GM19035 (cell line): ENCODE measurements around the gene ASAP2.

Source experiments
- ATAC-seq: cut with Tn5 transposase; IDR thresholded peaks from one replicate; pipeline ENCODE4 v1.9.1; 2021; ENCODE audit not compliant: unreplicated experiment

ASAP2 gene

DNA sequence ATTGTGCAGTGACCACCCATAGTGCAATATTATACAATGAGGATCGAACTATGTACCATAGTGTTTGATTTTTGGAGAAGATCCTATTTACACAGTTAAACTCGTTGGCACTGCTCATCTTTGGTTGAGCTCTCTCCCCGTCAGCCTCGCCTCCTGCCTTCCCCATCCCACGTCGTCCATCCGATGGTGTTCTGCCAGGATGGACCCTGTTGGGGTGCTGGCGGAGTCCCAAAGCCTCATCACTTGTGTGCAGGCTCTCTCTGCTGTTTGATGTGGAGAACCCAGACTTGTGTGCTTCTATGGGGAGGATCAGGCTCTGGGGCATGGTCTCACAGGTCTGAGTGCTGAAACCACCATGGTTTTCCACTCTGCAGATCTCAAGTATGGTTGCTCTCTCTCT lies 131.3 kb downstream of the ASAP2 start:
- ATAC-seq, result no peak

DNA sequence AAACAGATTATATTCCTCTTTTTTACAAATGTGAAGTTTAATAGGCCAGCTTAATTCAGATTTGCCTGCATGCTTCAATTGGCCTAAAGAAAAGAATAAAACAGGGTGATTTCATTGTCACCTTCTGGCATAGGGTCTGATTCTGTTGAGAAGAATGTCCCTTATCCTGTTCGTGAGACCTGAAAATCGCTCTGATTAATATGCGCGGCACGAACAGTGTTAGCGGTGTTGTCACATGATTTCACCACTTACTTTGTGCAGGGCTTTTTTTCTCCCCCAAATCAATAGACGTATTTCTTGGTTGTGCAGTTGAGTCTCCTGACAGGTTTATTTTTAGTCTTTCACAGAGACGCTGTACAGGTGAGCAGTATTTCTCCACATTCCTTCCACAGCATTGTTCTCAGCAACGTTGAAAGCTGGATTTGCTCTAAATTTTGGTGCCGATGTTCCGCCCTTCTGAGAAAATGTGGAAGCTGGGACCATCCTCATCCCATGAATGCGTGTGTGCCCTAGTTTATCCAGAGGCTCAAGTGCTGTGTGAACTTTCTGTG lies 134.8 kb downstream of the ASAP2 start:
- no peak for ATAC-seq

DNA sequence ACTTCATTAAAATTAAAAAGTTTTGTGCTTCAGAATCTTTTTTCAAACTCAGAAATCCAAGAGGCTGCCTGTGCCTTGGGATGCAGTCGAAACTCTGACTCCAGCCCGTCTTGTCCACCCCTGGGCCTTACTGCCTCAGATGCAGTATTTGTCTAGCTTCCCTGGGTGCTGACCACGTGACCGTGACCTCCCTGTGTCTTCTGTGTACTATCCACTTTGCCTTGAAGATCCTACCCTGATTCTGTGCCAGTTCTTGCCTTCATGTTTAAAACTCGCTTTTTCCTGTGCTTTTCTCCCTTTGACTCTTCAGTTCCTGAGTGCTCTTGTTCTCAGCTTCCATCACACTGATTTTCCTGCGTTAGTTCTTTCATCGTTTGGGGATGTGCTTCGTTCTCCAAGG lies 136.0 kb downstream of the ASAP2 start:
- no peak for ATAC-seq

- no peak for ATAC-seq
Measured at GRCh38 chr2:9343524-9343923, 136.9 kb downstream of the ASAP2 start.

DNA sequence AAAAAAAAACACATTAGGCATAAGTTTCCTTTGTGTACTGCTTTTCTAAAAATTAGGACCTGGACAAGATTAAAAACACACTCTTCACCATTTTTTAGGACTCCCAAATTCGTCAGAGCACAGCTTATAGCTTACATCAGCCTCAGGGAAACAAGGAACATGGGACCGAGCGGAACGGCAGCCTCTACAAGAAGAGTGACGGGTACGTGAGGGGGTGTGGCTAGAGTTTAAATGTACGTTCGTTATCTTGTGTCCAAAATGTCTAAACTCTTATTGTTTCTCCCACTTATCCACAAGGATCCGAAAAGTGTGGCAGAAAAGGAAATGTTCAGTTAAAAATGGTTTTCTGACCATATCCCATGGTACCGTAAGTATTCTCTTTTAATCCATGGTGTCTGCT lies 137.8 kb downstream of the ASAP2 start:
- ATAC-seq, result no peak

DNA sequence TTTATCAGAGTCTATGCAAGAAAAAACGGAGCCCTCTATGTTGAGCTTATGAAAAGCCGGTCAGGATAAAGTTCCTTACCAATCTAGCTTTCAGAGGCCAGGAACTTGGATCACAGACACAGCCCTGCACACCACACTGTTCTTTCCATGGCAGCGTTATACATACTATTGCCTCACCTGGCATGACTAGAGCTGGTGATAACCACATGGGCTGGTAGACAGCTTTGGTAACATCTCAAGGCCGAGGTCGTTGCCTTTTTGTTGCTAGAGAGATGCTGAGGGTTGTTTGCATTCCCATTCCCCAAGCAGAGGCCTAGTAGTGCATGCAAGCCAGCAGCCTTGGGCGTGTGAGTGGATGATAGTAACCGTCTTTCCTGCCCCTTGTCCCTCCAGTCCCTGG lies 138.7 kb downstream of the ASAP2 start:
- ATAC-seq, result no peak

GRCh38 chr2:9345997-9346396 lies 139.4 kb downstream of the ASAP2 start:
- ATAC-seq, result no peak

DNA sequence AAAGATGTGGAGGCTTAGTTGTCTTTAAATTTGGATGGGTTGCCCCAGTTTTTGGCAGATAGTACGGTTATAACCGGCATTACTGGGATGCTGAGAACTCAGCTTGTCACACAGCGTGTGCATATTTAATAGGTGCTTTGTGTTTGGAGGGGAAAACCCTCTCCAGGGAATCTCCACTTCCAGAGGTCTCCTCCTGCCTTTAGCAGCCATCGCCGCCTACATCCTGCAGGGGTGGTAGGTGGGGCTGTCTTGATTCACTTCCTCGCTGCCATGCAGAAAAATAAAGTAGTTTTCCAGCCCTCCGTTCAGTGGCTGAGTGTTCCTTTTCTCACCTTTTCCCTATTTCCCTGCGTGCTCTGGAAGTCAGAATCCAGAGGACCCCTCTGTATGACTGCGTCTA lies 140.3 kb downstream of the ASAP2 start:
- ATAC-seq, result no peak

- ATAC-seq, result no peak
Measured at GRCh38 chr2:9347411-9347881, 140.8 kb downstream of the ASAP2 start.

- no peak for ATAC-seq
Measured at GRCh38 chr2:9354318-9354717, 147.7 kb downstream of the ASAP2 start.

DNA sequence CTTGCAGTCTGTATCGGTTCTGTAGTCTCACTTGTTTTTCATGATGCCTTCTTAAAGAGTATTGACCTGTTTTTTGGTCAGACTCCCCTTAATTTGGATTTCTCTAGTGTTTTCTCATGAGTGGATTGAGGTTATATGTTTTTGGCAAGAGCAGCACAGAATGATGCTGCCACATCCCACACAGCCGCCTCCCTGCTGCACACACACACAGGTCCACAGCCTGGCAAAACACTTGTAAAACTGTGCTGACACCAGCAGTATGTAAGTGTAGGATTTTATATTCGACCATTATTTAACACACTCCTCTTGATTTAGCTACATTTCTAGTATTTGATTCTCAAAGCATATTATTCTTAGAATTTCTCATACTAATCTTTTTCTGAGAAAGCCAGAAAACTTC lies 148.7 kb downstream of the ASAP2 start:
- ATAC-seq, result no peak

GRCh38 chr2:9355716-9356115 lies 149.1 kb downstream of the ASAP2 start:
- no peak for ATAC-seq

DNA sequence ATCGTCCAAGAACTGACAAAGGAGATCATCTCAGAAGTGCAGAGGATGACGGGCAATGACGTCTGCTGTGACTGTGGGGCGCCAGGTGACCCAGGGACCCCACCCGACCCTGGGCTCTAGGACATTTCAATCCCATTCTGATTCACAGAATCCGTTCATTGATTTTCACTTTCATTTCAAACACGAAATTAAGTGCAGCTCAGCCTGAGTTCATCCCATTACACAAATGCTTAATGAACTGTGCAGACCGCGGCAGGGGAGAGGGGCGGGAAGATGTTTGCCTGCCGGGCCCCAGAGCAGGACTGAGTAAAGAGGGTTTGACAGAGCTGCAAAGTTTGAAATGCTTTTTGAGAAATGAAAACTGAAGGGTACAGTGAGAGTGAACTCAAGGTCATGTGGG lies 149.6 kb downstream of the ASAP2 start:
- ATAC-seq, result no peak

DNA sequence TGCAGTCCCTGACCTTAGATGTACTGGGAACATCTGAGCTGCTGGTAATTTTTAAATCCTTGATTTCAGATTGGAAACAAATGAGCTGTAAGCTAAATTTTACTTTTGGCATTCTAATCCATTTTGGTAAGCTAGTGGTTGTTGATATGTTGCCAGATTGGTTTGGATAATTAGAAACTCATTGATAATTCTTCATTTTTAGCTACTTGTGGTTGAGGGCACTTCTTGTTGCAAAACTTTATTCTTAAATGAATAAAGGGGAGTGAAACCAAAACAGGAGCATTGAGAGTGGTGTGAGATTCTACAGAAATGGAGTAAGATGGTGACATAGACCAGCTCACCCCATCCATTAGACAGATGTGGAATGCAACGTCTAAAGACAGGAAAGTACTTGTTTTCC lies 152.2 kb downstream of the ASAP2 start:
- no peak for ATAC-seq

GRCh38 chr2:9359463-9359862 lies 152.9 kb downstream of the ASAP2 start:
- ATAC-seq, result no peak

- ATAC-seq, result no peak
Measured at GRCh38 chr2:9360110-9360509, 153.5 kb downstream of the ASAP2 start.

DNA sequence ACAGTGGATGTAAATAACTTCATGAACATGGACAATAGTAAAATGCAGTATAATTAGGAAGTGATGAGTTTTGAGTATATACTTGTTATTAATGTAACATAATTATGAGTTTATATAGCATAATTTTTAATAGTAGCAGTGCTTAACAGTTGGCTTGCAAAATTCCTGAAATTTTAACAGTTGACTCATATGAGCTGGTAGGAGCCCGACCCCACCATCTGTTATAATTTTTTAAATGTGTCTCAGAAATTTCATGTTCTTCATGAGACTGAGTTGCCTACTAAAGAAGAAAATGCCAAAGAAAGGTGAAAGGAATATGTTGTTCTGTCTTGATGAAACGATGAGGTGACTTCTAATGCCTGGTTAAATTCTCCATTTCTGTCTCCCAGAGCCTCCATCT lies 154.1 kb downstream of the ASAP2 start:
- no peak for ATAC-seq

GRCh38 chr2:9364373-9364772 lies 157.8 kb downstream of the ASAP2 start:
- no peak for ATAC-seq

- ATAC-seq, result no peak
Measured at GRCh38 chr2:9364791-9365497, 158.3 kb downstream of the ASAP2 start.

DNA sequence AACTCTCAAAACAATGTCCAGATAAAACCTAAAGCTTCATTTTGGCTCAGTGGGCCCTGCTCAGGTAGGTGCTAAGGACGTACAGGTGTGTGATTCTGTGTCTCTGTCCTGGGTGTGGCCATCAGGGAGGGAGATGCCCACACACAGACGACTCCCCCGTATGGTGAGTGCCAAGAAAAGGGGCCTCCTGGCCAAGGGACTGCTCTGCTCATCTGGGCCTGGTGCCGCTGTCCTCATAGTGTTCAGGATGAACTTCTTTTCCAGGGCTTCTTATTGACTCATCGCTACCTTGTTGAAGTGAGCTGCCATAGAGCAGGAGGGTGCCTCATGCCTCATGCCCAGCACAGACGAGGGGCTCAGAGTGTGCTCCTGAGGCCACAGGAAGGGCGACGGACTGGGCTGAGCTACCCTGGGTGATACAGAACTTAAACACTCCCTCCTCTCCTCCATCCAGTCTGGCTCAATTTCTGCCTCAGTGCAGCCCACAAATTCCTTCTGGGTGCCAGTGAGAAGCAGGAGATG lies 158.9 kb downstream of the ASAP2 start:
- no peak for ATAC-seq

GRCh38 chr2:9366026-9366425 lies 159.4 kb downstream of the ASAP2 start:
- ATAC-seq, result no peak

DNA sequence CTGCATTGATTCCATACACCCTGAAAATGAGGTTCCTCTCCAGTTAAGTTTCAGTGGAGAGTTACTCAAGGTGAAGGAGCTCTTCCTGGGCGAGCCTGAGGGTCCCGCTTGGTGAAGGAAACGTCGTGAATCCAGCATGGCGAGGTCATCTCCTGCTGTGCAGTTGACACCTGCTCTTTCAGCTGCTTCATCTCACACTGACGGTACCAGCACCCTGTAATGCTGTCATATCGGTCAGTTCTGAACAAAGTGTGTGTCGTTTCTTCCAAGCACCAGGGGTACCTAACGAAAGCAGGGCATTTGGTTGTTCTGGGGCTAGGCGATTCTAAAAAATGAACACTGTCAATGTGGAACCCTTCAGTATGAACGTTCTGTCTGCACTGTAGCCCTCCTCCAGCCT lies 164.1 kb downstream of the ASAP2 start:
- ATAC-seq, result no peak

GRCh38 chr2:9373047-9373446 lies 166.4 kb downstream of the ASAP2 start:
- ATAC-seq, result no peak
